ENCODE results near the gene FLVCR2.

GRCh38 chr14:75654127-75654732 is 75.8 kb downstream of the FLVCR2 start:
- TF ChIP-seq CTCF (conservative IDR thresholded peaks at IDR 0.05 in 1 of 2, IDR thresholded peaks at IDR 0.05 in 1 of 2; ENCODE audit: extremely low read depth in 1 of 2, insufficient read depth in 1 of 2, low read depth in 1 of 2, low read length in 2 of 2) (peak; percentile 99), EZH2 (IDR thresholded peaks at IDR 0.05; ENCODE audit: borderline replicate concordance, low read length) (no peak)

Data from mammary epithelial cell (primary cell).